Fibroblast of skin of right biceps (primary cell): ENCODE data around the gene PARD3B.

Experiments
- DNase-seq: peaks from one replicate; pipeline ENCODE4 v3.0.0-alpha.2; 2013

PARD3B gene

GRCh38 chr2:204590063-204590462 lies 44.8 kb downstream of the PARD3B start:
- DNase-seq = no peak

GRCh38 chr2:204591225-204591624 lies 46.0 kb downstream of the PARD3B start:
- no peak for DNase-seq

- DNase-seq = peak; percentile 8
These were observed 58.8 kb downstream of the PARD3B start for GRCh38 chr2:204604061-204604460.

- peak; percentile 25 for DNase-seq
These were observed 63.1 kb downstream of the PARD3B start for GRCh38 chr2:204608237-204608939.

- DNase-seq = no peak
These were observed 65.8 kb downstream of the PARD3B start for GRCh38 chr2:204611017-204611631.

GRCh38 chr2:204611764-204612163 lies 66.5 kb downstream of the PARD3B start:
- no peak for DNase-seq

GRCh38 chr2:204613635-204614034 lies 68.4 kb downstream of the PARD3B start:
- no peak for DNase-seq

GRCh38 chr2:204615456-204615855 lies 70.2 kb downstream of the PARD3B start:
- DNase-seq = no peak

GRCh38 chr2:204625135-204625534 lies 79.9 kb downstream of the PARD3B start:
- no peak for DNase-seq

GRCh38 chr2:204628926-204629712 lies 83.8 kb downstream of the PARD3B start:
- peak; percentile 25 for DNase-seq

- DNase-seq = no peak
These were observed 87.1 kb downstream of the PARD3B start for GRCh38 chr2:204632410-204632809.

GRCh38 chr2:204634564-204634963 lies 89.3 kb downstream of the PARD3B start:
- no peak for DNase-seq

- no peak for DNase-seq
These were observed 90.2 kb downstream of the PARD3B start for GRCh38 chr2:204635478-204635877.

- DNase-seq = no peak
These were observed 93.4 kb downstream of the PARD3B start for GRCh38 chr2:204638471-204639194.

GRCh38 chr2:204643326-204643725 lies 98.1 kb downstream of the PARD3B start:
- DNase-seq = no peak

- peak; percentile 57 for DNase-seq
These were observed 99.9 kb downstream of the PARD3B start for GRCh38 chr2:204645018-204645773.

- no peak for DNase-seq
These were observed 102.4 kb downstream of the PARD3B start for GRCh38 chr2:204647626-204648025.

- no peak for DNase-seq
These were observed 105.3 kb downstream of the PARD3B start for GRCh38 chr2:204650611-204651010.

- DNase-seq = no peak
These were observed 106.8 kb downstream of the PARD3B start for GRCh38 chr2:204652063-204652462.

GRCh38 chr2:204654669-204655068 lies 109.4 kb downstream of the PARD3B start:
- no peak for DNase-seq

GRCh38 chr2:204655101-204655500 lies 109.8 kb downstream of the PARD3B start:
- peak; percentile 49 for DNase-seq

- no peak for DNase-seq
These were observed 110.4 kb downstream of the PARD3B start for GRCh38 chr2:204655626-204656025.
